GM12878 (cell line): ENCODE measurements around the gene FOXP1. TPM values are rescaled to one million over a fixed set of nuclear protein-coding genes. Genes with fewer than 3 reads are reported as not detected.

Experiments
- ATAC-seq: fragments of 200-7000 bp; cut with Tn5 transposase; 3 replicates; pipeline ENCODE4 v1.9.1; 2020; ENCODE audit warnings: mild to moderate bottlenecking, moderate library complexity
- BruUV-seq: library from RNA; stranded (reverse); fragments of 400-500 nt; replicated peaks from 2 replicates; lab custom pipeline; 2021; lab: Mats Ljungman, UMichigan
- CTCF ChIA-PET: fragments of 300-600 bp; sonication (Branson Sonifier 250); formaldehyde crosslinking; extraction: SDS; loops from one replicate; lab custom pipeline; 2021; ENCODE audit warnings: inconsistent platforms; lab: Yijun Ruan, JAX
- POLR2A ChIA-PET: fragments of 350-600 bp; formaldehyde crosslinking; extraction: SDS; loops from one replicate; lab custom pipeline; 2021; ENCODE audit warnings: inconsistent platforms; lab: Charles Lee
- RAD21 ChIA-PET: fragments of 300-600 bp; sonication (Branson Sonifier 250); formaldehyde crosslinking; loops from one replicate; lab custom pipeline; 2023; ENCODE audit warnings: antibody characterized with exemption; ENCODE audit not compliant: unreplicated experiment; lab: Charles Lee
- SMC1A ChIA-PET: fragments of 300-600 bp; sonication (Branson Sonifier 250); formaldehyde crosslinking; loops from one replicate; lab custom pipeline; 2023; ENCODE audit not compliant: unreplicated experiment, uncharacterized antibody; lab: Charles Lee
- DNase-seq: peaks from one replicate; pipeline ENCODE4 v3.0.0-alpha.2; 2011; ENCODE audit warnings: low read depth, low spot score
- FAIRE-seq: peaks from 3 replicates; lab custom pipeline; 2011; peaks lifted over from hg19 to GRCh38; lab: Jason Lieb, UNC
- H2AFZ ChIP-seq: 2 replicates; pipeline ENCODE4 v1.6.0; 2011; ENCODE audit warnings: low read depth, low read length, control low read depth; ENCODE audit not compliant: control insufficient read depth
- H3K27ac ChIP-seq: 2 replicates; pipeline ENCODE4 v1.5.1; 2011; ENCODE audit warnings: control low read depth; ENCODE audit not compliant: control insufficient read depth, insufficient read depth
- H3K27me3 ChIP-seq, 2 experiments: replicated peaks in 1 of 2; 2 replicates each; pipeline versions ENCODE4 v1.6.0 to v1.6.1; 2011; ENCODE audit warnings: low read length in 1 of 2; ENCODE audit not compliant: control insufficient read depth in 2 of 2, insufficient read depth in 2 of 2
- H3K36me3 ChIP-seq, 2 experiments: 2 replicates each; pipeline ENCODE4 v1.5.1; 2011; ENCODE audit warnings: low read length in 1 of 2; ENCODE audit not compliant: control insufficient read depth in 2 of 2, insufficient read depth in 2 of 2
- H3K4me1 ChIP-seq: 2 replicates; pipeline ENCODE4 v1.6.1; 2011; ENCODE audit warnings: mild to moderate bottlenecking, low read length, moderate library complexity, mixed read lengths; ENCODE audit not compliant: control insufficient read depth, insufficient read depth
- H3K4me2 ChIP-seq: 2 replicates; pipeline ENCODE4 v1.6.0; 2011; ENCODE audit warnings: control low read depth; ENCODE audit not compliant: control insufficient read depth, insufficient read depth
- H3K4me3 ChIP-seq: fragments of 200-600 bp; sonication (generic); 2 replicates; pipeline ENCODE4 v1.5.1; 2016
- H3K79me2 ChIP-seq: 2 replicates; pipeline ENCODE4 v1.6.0; 2011; ENCODE audit warnings: low read length; ENCODE audit not compliant: control insufficient read depth, insufficient read depth
- H3K9ac ChIP-seq: 2 replicates; pipeline ENCODE4 v1.8.0; 2011; ENCODE audit warnings: low read length, control low read depth, mixed read lengths; ENCODE audit not compliant: control insufficient read depth, insufficient read depth
- H3K9me3 ChIP-seq: replicated peaks from 3 replicates; pipeline ENCODE4 v1.5.1; 2011; ENCODE audit warnings: mild to moderate bottlenecking, low read length; ENCODE audit not compliant: control insufficient read depth, insufficient read depth
- H4K20me1 ChIP-seq: 2 replicates; pipeline ENCODE4 v1.6.0; 2011; ENCODE audit not compliant: control insufficient read depth, insufficient read depth
- BCL3 ChIP-seq: IDR thresholded peaks from 2 replicates; pipeline ENCODE4 v1.6.1; 2011; ENCODE audit warnings: borderline replicate concordance, low read depth, mild to moderate bottlenecking, moderate library complexity, low read length; ENCODE audit not compliant: insufficient read depth, poor library complexity, severe bottlenecking
- BRCA1 ChIP-seq: IDR thresholded peaks from 2 replicates; pipeline ENCODE4 v1.6.1; 2011; ENCODE audit warnings: low read depth, low read length, improper control_type of control experiment
- ESRRA ChIP-seq: IDR thresholded peaks from 2 replicates; pipeline ENCODE4 v1.6.1; 2012; ENCODE audit warnings: mild to moderate bottlenecking, low read length, improper control_type of control experiment
- KAT2A ChIP-seq: conservative IDR thresholded peaks from 2 replicates; pipeline ENCODE4 v1.6.1; 2011; ENCODE audit warnings: low read depth, low read length; ENCODE audit not compliant: control insufficient read depth
- MTA3 ChIP-seq: IDR thresholded peaks from 2 replicates; pipeline ENCODE4 v1.6.1; 2012; ENCODE audit warnings: low read length, inconsistent platforms, borderline replicate concordance
- RAD21 ChIP-seq: IDR thresholded peaks from 2 replicates; pipeline ENCODE4 v1.6.1; 2011; ENCODE audit warnings: mild to moderate bottlenecking, low read depth, low read length, moderate library complexity; ENCODE audit not compliant: insufficient read depth
- RB1 ChIP-seq: fragments of 450-650 bp; formaldehyde crosslinking; IDR thresholded peaks from 2 replicates; pipeline ENCODE4 v1.6.1; 2017; ENCODE audit warnings: mild to moderate bottlenecking, borderline replicate concordance
- RCOR1 ChIP-seq: conservative IDR thresholded peaks from 2 replicates; pipeline ENCODE4 v1.6.1; 2012; ENCODE audit warnings: low read depth, low read length, improper control_type of control experiment
- SMAD5 ChIP-seq: IDR thresholded peaks from 2 replicates; pipeline ENCODE4 v1.6.1; 2016; ENCODE audit warnings: antibody characterized with exemption, low read depth
- SP1 ChIP-seq: IDR thresholded peaks from one replicate; pipeline ENCODE4 v1.6.1; 2011; ENCODE audit warnings: low read depth, low read length
- SREBF2 ChIP-seq: IDR thresholded peaks from 2 replicates; pipeline ENCODE4 v1.6.1; 2012; ENCODE audit warnings: mild to moderate bottlenecking, low read length
- YBX1 ChIP-seq: fragments of 450-650 bp; IDR thresholded peaks from 2 replicates; pipeline ENCODE4 v1.6.1; 2016; ENCODE audit warnings: antibody characterized with exemption
- ZNF384 ChIP-seq: IDR thresholded peaks from 2 replicates; pipeline ENCODE4 v1.6.1; 2012; ENCODE audit warnings: low read depth, mild to moderate bottlenecking, low read length, improper control_type of control experiment, borderline replicate concordance
- ZNF622 ChIP-seq: fragments of 450-650 bp; IDR thresholded peaks from 2 replicates; pipeline ENCODE4 v1.6.1; 2017; ENCODE audit warnings: mild to moderate bottlenecking, inconsistent platforms
- whole genome bisulfite sequencing: methylation state at CpG from one replicate; pipeline ENCODE4 v1.1.6; 2016; ENCODE audit warnings: low lambda C conversion rate; ENCODE audit not compliant: insufficient replicate concordance, insufficient coverage; ENCODE audit errors: missing lambda C conversion rate; 5-methylcytosine and 5-hydroxymethylcytosine counted together
- in situ Hi-C: fragments of 300-500 bp; cut with MboI; formaldehyde crosslinking; loops from 9 replicates; pipeline ENCODE4 v1.14.3; 2018; ENCODE audit warnings: mixed read lengths
- intact Hi-C: fragments of 100-400 bp; cut with micrococcal nuclease; formaldehyde crosslinking; loops from one replicate; pipeline ENCODE4 v1.14.2; 2022; ENCODE audit not compliant: unreplicated experiment
- polyA plus RNA-seq, 11 experiments: library from polyadenylated mRNA; depleted of rRNA in 4 of 11; unstranded in 6 of 11; stranded (reverse) in 5 of 11; fragments of >200 nt; fragmentation: Nextera tagmentation in 4 of 11; fragmentation: Illumina TruSeq in 1 of 11; extraction: Ambion mirVana in 4 of 11; extraction: Trizol in 1 of 11; gene quantifications; 1 replicate in 1 of 11; 2 replicates in 10 of 11; pipeline versions ENCODE4 v1.2.1 to v1.2.3, GENCODE V29; 2011 to 2016; ENCODE audit warnings: inconsistent platforms in 2 of 11, missing spikeins in 2 of 11, low read depth in 1 of 11
- total RNA-seq, 4 experiments: library from RNA; depleted of rRNA in 3 of 4; stranded (reverse); fragments of >200 nt in 3 of 4; fragmentation: Illumina TruSeq in 1 of 4; extraction: Trizol in 1 of 4; gene quantifications; 2 replicates each; pipeline versions ENCODE4 v1.2.1 to v1.2.3, GENCODE V29; 2013 to 2021
- TF ChIP-seq, protein P1 (sequence below): fragments of 450-650 bp; IDR thresholded peaks from 2 replicates; pipeline ENCODE4 v1.6.1; 2018; ENCODE audit warnings: borderline replicate concordance, mild to moderate bottlenecking; ENCODE audit not compliant: partially characterized antibody

The FOXP1 gene
- total and polyA plus RNA-seq, 10 of the 15 experiments (the other 5 are each of a cell fraction or from before 2014, with no cell fraction given), result 0.05 to 1.6 (median 0.20) TPM; not detected in 1

- CTCF ChIA-PET, result no interaction called here
- H3K27me3 ChIP-seq, result peaks cover 12 to 33% of the 10 kb centered on the region in 2 experiments
- ATAC-seq, result no peak
- no peak overlapping the region for H2AFZ ChIP-seq
- in situ Hi-C loops, result no loop called here
- TF ChIP-seq RAD21, result no peak
- TF ChIP-seq, all 136 proteins: peak for 0
- H4K20me1 ChIP-seq, result no peaks in the 10 kb centered on the region
- H3K79me2 ChIP-seq, result no peaks in the 10 kb centered on the region
- peak; percentile 79 for FAIRE-seq
- ChIA-PET RAD21 (no interaction called here), SMC1A (no interaction called here), POLR2A (no interaction called here)
- H3K4me2 ChIP-seq, result no peak overlapping the region
- H3K9me3 ChIP-seq, result no peaks in the 10 kb centered on the region
- 30% methylated on average over 6 of the region's 6 CpGs for WGBS
- no TSS peak for BruUV-seq
- intact Hi-C loops, result no loop called here
- H3K4me1 ChIP-seq, result peaks cover 6% of the 10 kb centered on the region
- H3K9ac ChIP-seq, result no peak overlapping the region
- no peaks in the 10 kb centered on the region for H3K36me3 ChIP-seq
- H3K4me3 ChIP-seq, result no peak overlapping the region
- H3K27ac ChIP-seq, result no peak overlapping the region
- no peak for DNase-seq
Observed at GRCh38 chr3:71578054-71578751, 5.3 kb downstream of the FOXP1 start.

GRCh38 chr3:71577011-71577410 is 6.5 kb downstream of the FOXP1 start:
- intact Hi-C loops, result no loop called here
- in situ Hi-C loops, result no loop called here
- ATAC-seq, result no peak
- FAIRE-seq, result no peak
- SMC1A ChIA-PET, result no interaction called here
- Histone ChIP-seq H3K4me3 (no peak overlapping the region), H3K36me3 (no peaks in the 10 kb centered on the region), H3K9me3 (no peaks in the 10 kb centered on the region), H3K4me2 (no peak overlapping the region), H3K4me1 (no peaks in the 10 kb centered on the region), H3K27me3 (peaks cover 5 to 24% of the 10 kb centered on the region in 2 experiments), H3K79me2 (no peaks in the 10 kb centered on the region), H4K20me1 (no peaks in the 10 kb centered on the region), H2AFZ (no peak overlapping the region), H3K9ac (no peak overlapping the region), H3K27ac (no peak overlapping the region)
- POLR2A ChIA-PET, result no interaction called here
- DNase-seq, result no peak
- RAD21 ChIA-PET, result no interaction called here
- 58% methylated on average over 5 of the region's 5 CpGs for WGBS
- no TSS peak for BruUV-seq
- CTCF ChIA-PET, result interaction anchor here (1.6 kb wide), 1 partner anchor 8 kb away, joined by 4 read pairs; no protein-coding TSS in a partner anchor
- TF ChIP-seq KAT2A, result no peak
- TF ChIP-seq YBX1, result no peak
- TF ChIP-seq SREBF2, result no peak
- no peak for TF ChIP-seq BCL3
- no peak for TF ChIP-seq ZNF384
- no peak for TF ChIP-seq SMAD5
- TF ChIP-seq MTA3, result no peak
- no peak for TF ChIP-seq RB1
- no peak for TF ChIP-seq RCOR1
- TF ChIP-seq ESRRA, result no peak
- TF ChIP-seq BRCA1, result no peak
- TF ChIP-seq ZNF622, result no peak
- TF ChIP-seq, protein P1, sequence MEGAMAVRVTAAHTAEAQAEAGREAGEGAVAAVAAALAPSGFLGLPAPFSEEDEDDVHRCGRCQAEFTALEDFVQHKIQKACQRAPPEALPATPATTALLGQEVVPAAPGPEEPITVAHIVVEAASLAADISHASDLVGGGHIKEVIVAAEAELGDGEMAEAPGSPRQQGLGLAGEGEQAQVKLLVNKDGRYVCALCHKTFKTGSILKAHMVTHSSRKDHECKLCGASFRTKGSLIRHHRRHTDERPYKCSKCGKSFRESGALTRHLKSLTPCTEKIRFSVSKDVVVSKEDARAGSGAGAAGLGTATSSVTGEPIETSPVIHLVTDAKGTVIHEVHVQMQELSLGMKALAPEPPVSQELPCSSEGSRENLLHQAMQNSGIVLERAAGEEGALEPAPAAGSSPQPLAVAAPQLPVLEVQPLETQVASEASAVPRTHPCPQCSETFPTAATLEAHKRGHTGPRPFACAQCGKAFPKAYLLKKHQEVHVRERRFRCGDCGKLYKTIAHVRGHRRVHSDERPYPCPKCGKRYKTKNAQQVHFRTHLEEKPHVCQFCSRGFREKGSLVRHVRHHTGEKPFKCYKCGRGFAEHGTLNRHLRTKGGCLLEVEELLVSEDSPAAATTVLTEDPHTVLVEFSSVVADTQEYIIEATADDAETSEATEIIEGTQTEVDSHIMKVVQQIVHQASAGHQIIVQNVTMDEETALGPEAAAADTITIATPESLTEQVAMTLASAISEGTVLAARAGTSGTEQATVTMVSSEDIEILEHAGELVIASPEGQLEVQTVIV, result no peak
- TF ChIP-seq SP1, result no peak
